Loucy (cell line): ENCODE measurements around the gene PSMA1.

Source experiments
- EZH2phosphoT487 ChIP-seq: fragments of 200-600 bp; IDR thresholded peaks from 2 replicates; pipeline ENCODE4 v1.6.1; 2018; ENCODE audit warnings: antibody characterized with exemption, mild to moderate bottlenecking, moderate library complexity, borderline replicate concordance
- TF ChIP-seq, protein P1 (sequence below): fragments of 200-600 bp; sonication (generic); conservative IDR thresholded peaks from 2 replicates; pipeline ENCODE4 v1.5.1; 2014; ENCODE audit warnings: mild to moderate bottlenecking, antibody characterized with exemption, low read length

DNA sequence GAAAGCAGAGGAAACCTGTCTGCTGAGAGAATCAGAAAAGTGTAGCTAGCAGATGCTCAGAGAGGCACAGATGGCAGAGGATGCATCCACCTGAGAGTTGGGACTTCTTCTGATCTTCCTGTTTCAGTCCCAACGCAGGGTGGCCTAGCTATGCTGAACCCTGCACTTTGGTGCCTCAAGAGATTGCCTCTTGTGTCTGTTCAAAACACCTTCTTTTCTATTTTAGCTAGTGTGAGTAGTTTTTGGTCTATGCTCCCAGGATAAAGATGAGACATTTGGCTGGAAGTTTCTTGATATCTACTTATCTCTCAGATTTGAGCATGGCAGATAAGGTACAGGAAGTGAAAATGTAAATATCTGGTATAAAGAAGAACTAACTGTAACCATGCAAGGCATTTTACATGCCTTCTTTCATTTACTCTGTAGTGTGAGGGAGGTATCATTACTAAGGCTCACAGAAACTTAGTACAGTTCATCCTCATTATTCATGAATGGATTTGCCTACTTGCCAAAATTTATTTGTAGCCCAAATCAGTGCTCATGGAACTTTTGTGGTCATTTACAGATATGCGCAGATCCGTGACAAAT is 47.0 kb upstream of the PSMA1 start:
- TF ChIP-seq, protein P1, sequence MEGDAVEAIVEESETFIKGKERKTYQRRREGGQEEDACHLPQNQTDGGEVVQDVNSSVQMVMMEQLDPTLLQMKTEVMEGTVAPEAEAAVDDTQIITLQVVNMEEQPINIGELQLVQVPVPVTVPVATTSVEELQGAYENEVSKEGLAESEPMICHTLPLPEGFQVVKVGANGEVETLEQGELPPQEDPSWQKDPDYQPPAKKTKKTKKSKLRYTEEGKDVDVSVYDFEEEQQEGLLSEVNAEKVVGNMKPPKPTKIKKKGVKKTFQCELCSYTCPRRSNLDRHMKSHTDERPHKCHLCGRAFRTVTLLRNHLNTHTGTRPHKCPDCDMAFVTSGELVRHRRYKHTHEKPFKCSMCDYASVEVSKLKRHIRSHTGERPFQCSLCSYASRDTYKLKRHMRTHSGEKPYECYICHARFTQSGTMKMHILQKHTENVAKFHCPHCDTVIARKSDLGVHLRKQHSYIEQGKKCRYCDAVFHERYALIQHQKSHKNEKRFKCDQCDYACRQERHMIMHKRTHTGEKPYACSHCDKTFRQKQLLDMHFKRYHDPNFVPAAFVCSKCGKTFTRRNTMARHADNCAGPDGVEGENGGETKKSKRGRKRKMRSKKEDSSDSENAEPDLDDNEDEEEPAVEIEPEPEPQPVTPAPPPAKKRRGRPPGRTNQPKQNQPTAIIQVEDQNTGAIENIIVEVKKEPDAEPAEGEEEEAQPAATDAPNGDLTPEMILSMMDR, result no peak
- TF ChIP-seq EZH2phosphoT487, result no peak
